ENCODE measurements around the gene ABR. TPM values are rescaled to one million over a fixed set of nuclear protein-coding genes. Genes with fewer than 3 reads are reported as not detected.

The ABR gene
- total RNA-seq, 4 donors from 2014 or later: 78.0 to 208 (median 106) TPM

GRCh38 chr17:1004769-1005295 is 174.9 kb downstream of the ABR start:
- WGBS: 71% methylated on average over 12 of the region's 13 CpGs
- Histone ChIP-seq H3K27ac (no peak overlapping the region), H3K4me1 (peaks cover 73% of the 10 kb centered on the region), H3K4me3 (no peak overlapping the region), H3K36me3 (peaks cover 73% of the 10 kb centered on the region), H3K27me3 (no peaks in the 10 kb centered on the region), H3K9me3 (no peaks in the 10 kb centered on the region)
- no peak for DNase-seq (ENCODE audit: low spot score in 2 of 2)
- TF ChIP-seq CTCF (IDR thresholded peaks at IDR 0.05): no peak
- TF ChIP-seq POLR2A (IDR thresholded peaks at IDR 0.05): no peak
- TF ChIP-seq EP300 (IDR thresholded peaks at IDR 0.05): no peak
- TF ChIP-seq POLR2AphosphoS5 (IDR thresholded peaks at IDR 0.05): no peak

GRCh38 chr17:1003972-1004768 is 175.6 kb downstream of the ABR start:
- TF ChIP-seq POLR2AphosphoS5 (IDR thresholded peaks at IDR 0.05): no peak
- no peak for TF ChIP-seq POLR2A (IDR thresholded peaks at IDR 0.05)
- no peak for TF ChIP-seq EP300 (IDR thresholded peaks at IDR 0.05)
- TF ChIP-seq CTCF (IDR thresholded peaks at IDR 0.05): no peak
- Histone ChIP-seq H3K27ac (no peak overlapping the region), H3K4me3 (no peak overlapping the region), H3K27me3 (no peaks in the 10 kb centered on the region), H3K36me3 (peaks cover 68% of the 10 kb centered on the region), H3K9me3 (no peaks in the 10 kb centered on the region), H3K4me1 (peaks cover 76% of the 10 kb centered on the region)
- 60% methylated on average over 2 of the region's 30 CpGs for WGBS
- DNase-seq (ENCODE audit: low spot score in 2 of 2): no peak

GRCh38 chr17:1003633-1003971 is 176.2 kb downstream of the ABR start:
- Histone ChIP-seq H3K4me1 (peaks cover 76% of the 10 kb centered on the region), H3K36me3 (peaks cover 68% of the 10 kb centered on the region), H3K4me3 (no peak overlapping the region), H3K27me3 (no peaks in the 10 kb centered on the region), H3K9me3 (no peaks in the 10 kb centered on the region), H3K27ac (no peak overlapping the region)
- TF ChIP-seq POLR2AphosphoS5 (IDR thresholded peaks at IDR 0.05) (no peak), EP300 (IDR thresholded peaks at IDR 0.05) (no peak), POLR2A (IDR thresholded peaks at IDR 0.05) (no peak), CTCF (IDR thresholded peaks at IDR 0.05) (no peak)
- DNase-seq (ENCODE audit: low spot score in 2 of 2): no peak
- WGBS: 96% methylated on average over 4 of the region's 5 CpGs

GRCh38 chr17:1002771-1003555 is 176.8 kb downstream of the ABR start:
- 70% methylated on average over 19 of the region's 19 CpGs for WGBS
- Histone ChIP-seq H3K4me1 (peaks cover 81% of the 10 kb centered on the region), H3K27ac (peak overlapping the region; percentile 46), H3K9me3 (no peaks in the 10 kb centered on the region), H3K27me3 (no peaks in the 10 kb centered on the region), H3K4me3 (no peak overlapping the region), H3K36me3 (peaks cover 63% of the 10 kb centered on the region)
- DNase-seq (ENCODE audit: low spot score in 2 of 2): no peak
- TF ChIP-seq EP300 (IDR thresholded peaks at IDR 0.05) (no peak), POLR2A (IDR thresholded peaks at IDR 0.05) (no peak), POLR2AphosphoS5 (IDR thresholded peaks at IDR 0.05) (no peak)

- TF ChIP-seq CTCF (IDR thresholded peaks at IDR 0.05) (no peak), EP300 (IDR thresholded peaks at IDR 0.05) (peak; percentile 70)
- Histone ChIP-seq H3K27ac (peak overlapping the region; percentile 46), H3K4me3 (no peak overlapping the region), H3K4me1 (peaks cover 81% of the 10 kb centered on the region), H3K36me3 (peaks cover 57% of the 10 kb centered on the region), H3K27me3 (no peaks in the 10 kb centered on the region), H3K9me3 (no peaks in the 10 kb centered on the region)
- DNase-seq (ENCODE audit: low spot score in 2 of 2): no peak
- WGBS: 54% methylated on average over 4 of the region's 4 CpGs
These were observed 177.4 kb downstream of the ABR start for GRCh38 chr17:1002412-1002753.

Data from suprapubic skin (tissue), 4 donors.